HG02588 (cell line): Measurements from ENCODE around the gene SLC5A6.

Source experiments
- ATAC-seq: cut with Tn5 transposase; IDR thresholded peaks from one replicate; pipeline ENCODE4 v1.9.1; 2021; ENCODE audit warnings: mild to moderate bottlenecking, moderate library complexity; ENCODE audit not compliant: unreplicated experiment

SLC5A6 gene

GRCh38 chr2:27211943-27212625, at the start of gene SLC5A6, which contains the start of gene ATRAID:
Gene SLC5A6 (minus strand): TSS chr2:27212268. CDS start chr2:27207650, 4,618 bp downstream.
Gene ATRAID (plus strand): TSS chr2:27212041. CDS start chr2:27212369, 328 bp downstream.
- ATAC-seq: peak; percentile 80

DNA sequence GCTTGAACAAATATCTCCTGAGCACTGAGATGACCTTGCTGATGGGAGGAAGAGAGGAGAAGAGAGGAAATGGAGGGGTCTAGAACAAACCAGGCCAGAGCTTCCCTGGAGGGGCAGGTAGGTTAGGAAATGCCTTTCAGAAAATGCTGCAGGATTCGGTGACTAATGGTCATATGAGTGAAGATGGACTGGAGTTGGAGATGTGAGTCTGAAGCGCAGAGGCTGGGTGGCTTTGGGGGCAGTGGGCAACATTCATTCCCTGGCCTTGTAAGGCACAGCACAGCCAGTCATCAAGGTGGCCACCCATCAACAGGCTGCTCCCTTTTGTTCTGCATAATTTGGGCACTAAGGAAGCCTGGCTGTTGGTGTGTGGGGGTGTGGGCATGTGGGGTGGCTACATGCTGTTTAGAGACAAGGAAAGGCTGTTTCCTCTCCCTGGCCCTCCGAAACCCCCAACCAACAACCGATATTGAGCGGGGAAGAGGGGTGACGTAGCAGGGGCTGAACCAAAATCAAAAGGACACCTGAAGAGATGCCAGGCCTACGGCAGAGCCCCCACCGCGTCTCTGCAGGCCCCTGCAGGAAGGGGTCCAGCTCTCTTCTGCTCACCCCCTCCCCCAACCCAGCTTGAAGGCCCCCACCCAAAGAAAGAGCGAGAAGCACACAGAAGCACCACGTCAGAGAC, 49.3 kb upstream of the SLC5A6 start:
- no peak for ATAC-seq

- ATAC-seq: no peak
Measured at GRCh38 chr2:27258051-27258450, 46.0 kb upstream of the SLC5A6 start.

GRCh38 chr2:27256855-27257454, 44.9 kb upstream of the SLC5A6 start:
- no peak for ATAC-seq

- no peak for ATAC-seq
Measured at GRCh38 chr2:27255660-27256059, 43.6 kb upstream of the SLC5A6 start.

- no peak for ATAC-seq
Measured at GRCh38 chr2:27255187-27255586, 43.1 kb upstream of the SLC5A6 start.

- no peak for ATAC-seq
Measured at GRCh38 chr2:27251766-27252165, 39.7 kb upstream of the SLC5A6 start.

DNA sequence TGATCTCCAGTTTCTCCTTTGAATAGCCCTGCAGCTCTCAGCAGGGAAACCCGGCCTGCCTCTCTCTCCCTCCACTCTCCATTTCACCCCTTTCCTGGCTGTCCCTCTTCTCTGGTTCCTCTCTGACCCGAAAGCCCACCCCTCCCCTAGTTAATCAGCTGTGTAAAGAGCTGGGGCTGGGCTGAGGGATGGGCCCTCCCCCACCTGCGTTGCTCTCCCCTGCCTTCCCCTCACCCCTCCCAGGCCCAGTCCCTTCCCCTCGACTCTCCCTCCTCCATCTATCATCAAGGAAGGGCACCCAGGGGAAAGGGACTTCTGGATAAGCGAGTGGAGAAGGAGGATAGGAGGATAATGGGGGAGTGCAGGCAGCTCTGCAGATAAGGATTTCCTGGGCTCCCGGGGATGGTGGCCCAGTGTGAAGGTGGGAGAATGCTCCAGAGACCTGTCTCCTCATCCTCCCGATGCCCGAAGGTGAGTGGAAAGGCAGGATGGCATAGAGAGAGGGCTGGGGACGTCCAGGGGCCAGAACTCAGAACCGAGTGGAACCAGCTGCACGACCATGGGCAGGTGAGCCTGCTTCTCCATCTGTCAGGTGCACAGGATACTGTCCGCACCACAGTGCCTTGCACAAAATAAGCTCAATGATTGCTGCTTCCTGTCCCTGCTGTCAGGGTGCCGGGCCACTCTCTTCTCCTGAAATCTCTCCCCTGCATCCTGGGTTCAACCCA, 38.7 kb upstream of the SLC5A6 start:
- ATAC-seq: no peak

GRCh38 chr2:27249891-27250651, 38.0 kb upstream of the SLC5A6 start:
- ATAC-seq: no peak

- no peak for ATAC-seq
Measured at GRCh38 chr2:27249159-27249890, 37.3 kb upstream of the SLC5A6 start.

DNA sequence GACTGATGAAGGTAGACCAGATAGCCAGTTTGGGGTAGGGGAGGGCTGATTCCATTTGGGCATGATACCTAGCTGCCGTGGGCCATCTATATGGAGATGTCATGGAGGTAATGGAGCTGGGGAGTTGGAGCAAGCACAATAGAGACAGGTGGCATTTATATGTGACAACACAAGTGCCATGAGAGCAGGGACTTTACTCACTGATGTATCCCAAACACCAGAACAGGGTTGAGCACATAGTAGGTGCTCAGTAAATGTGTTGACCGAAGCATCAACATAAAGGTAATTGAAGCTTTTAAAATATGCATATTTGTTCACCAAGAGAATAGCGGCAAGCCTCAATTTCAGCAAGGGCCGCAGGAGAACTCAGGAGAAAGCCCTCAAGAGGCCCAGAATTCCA, 35.8 kb upstream of the SLC5A6 start:
- no peak for ATAC-seq

GRCh38 chr2:27245626-27246025, 33.6 kb upstream of the SLC5A6 start:
- no peak for ATAC-seq

GRCh38 chr2:27245116-27245515, 33.0 kb upstream of the SLC5A6 start:
- ATAC-seq: no peak

DNA sequence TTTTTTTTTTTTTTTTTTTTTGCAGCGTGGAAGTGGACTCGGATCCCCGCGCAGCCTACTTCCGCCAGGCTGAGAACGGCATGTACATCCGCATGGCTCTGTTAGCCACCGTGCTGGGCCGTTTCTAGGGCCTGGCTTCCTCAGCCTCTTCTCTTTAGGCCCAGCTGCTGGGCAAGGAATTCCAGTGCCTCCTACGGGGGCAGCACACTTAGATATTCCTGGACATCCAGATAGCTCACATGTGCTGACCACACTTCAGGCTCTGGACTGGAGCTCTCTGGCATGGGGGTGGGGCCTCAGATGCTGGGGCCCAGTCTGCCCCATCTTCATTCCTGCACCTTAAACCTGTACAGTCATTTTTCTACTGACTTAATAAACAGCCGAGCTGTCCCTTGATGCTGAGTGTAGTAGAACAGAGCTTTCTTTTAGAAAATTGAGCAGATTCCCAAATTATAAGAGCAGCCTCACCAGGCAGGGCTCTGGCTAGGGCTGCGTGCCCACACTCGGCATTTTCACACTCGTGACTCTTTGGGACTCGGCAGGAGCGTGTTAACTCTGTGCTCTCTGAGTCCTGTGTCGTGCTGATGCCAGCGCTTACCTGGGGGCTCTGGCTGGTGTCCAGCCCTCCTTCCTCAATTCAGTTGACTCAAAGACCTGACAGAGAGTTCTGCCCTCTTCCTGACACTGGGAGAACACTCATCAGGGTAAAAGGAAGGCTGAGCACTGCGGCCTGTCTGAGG, 31.5 kb upstream of the SLC5A6 start:
- ATAC-seq: no peak

DNA sequence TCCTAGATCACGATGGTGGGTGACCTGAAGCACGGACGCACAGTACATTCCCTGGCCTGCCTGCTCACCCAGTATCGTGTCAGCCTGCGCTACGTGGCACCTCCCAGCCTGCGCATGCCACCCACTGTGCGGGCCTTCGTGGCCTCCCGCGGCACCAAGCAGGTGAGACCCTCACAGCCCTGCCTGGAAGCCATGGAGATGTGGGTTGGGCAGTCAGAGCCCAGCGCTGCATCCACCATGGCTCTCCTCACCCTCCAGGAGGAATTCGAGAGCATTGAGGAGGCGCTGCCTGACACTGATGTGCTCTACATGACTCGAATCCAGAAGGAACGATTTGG, 30.5 kb upstream of the SLC5A6 start:
- ATAC-seq: no peak

DNA sequence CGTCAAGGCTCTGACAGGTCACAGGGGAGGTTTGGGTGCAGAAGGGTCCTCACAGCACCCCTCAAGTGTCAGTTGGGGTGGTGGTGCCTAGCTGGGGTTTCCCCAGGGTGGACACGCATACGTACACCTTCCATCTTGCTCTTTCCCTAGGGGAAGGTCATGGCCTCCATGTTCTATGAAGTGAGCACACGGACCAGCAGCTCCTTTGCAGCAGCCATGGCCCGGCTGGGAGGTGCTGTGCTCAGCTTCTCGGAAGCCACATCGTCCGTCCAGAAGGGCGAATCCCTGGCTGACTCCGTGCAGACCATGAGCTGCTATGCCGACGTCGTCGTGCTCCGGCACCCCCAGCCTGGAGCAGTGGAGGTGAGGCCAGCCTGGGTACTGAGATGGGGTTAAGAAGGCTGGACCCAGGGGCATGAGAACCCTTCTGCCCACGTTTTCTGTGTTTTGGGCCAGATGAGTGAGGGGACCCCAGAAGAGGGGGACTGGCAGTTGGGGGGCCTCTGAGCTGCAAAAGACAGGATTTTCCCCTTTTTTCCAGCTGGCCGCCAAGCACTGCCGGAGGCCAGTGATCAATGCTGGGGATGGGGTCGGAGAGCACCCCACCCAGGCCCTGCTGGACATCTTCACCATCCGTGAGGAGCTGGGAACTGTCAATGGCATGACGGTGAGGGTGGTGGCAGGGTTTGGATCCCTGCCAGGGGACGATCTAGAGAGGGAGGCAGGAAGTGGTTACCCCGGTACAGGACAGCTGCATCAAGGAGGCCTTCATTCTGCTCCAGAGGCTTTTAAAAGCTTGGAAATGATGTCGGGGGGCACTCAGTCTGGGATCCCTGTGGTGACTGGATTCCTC, 29.9 kb upstream of the SLC5A6 start:
- ATAC-seq: no peak

- no peak for ATAC-seq
Measured at GRCh38 chr2:27240406-27240805, 28.3 kb upstream of the SLC5A6 start.

DNA sequence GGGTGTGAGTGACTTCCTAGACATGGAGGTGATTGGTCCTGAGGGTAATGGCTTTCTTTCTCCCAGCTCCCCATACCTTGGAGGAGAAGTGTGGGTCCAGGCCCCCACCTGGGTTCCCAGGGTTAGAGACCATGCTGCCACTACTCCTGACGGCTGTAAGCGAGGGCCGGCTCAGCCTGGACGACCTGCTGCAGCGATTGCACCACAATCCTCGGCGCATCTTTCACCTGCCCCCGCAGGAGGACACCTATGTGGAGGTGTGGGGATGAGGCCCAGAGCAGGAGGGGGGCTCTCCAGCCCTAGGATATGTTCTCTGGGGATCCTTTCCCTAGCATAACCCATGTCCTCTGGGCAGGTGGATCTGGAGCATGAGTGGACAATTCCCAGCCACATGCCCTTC, 26.9 kb upstream of the SLC5A6 start:
- no peak for ATAC-seq
